ENCODE data around the gene ING5. TPM values are rescaled to one million over a fixed set of nuclear protein-coding genes. Genes with fewer than 3 reads are reported as not detected.

Gene ING5
- total RNA-seq, 2 experiments from 2014 or later = 65.4 to 90.9 TPM

- H3K4me3 ChIP-seq (ENCODE audit: low read depth, low read length, poor library complexity, severe bottlenecking) = peak overlapping the region; percentile 94
- H4K20me1 ChIP-seq (ENCODE audit: insufficient read depth, low read length) = peaks cover 5% of the 10 kb centered on the region; the same call in 1 of the 2 replicates
- peaks cover 4% of the 10 kb centered on the region; the same call in 1 of the 2 replicates for H3K9me3 ChIP-seq (ENCODE audit: low read length)
- CTCF ChIA-PET (ENCODE audit: unreplicated experiment) = no interaction called here
- H3K4me1 ChIP-seq (ENCODE audit: insufficient read depth, low read length, poor library complexity, severe bottlenecking) = peaks cover 23% of the 10 kb centered on the region
- peak; percentile 97 for DNase-seq (ENCODE audit: low spot score)
- peak overlapping the region; percentile 92 for H3K27ac ChIP-seq (ENCODE audit: low read depth, low read length, poor library complexity, severe bottlenecking)
- H3K36me3 ChIP-seq (ENCODE audit: insufficient read depth, low read length) = peaks cover 26% of the 10 kb centered on the region
- intact Hi-C loops (cut with micrococcal nuclease; ENCODE audit: unreplicated experiment) = loop anchor here (1.0 to 5.0 kb wide), 4 partner anchors 15 to 1139 kb away; partner anchors contain the start of genes DTYMK, DUSP28, HDLBP and SEPTIN2
- H3K9me2 ChIP-seq (ENCODE audit: insufficient read depth, low read length) = no peaks in the 10 kb centered on the region
- BruUV-seq (replicated peaks) = no TSS peak
- H3K4me2 ChIP-seq (ENCODE audit: low read length) = peak overlapping the region; percentile 76
- H3K79me2 ChIP-seq (ENCODE audit: insufficient read depth, low read depth, low read length) = peaks cover 20% of the 10 kb centered on the region
- POLR2A ChIA-PET = interaction anchor here (1.0 to 6.7 kb wide), 2 partner anchors 13 to 33 kb away, joined by 3 to 46 read pairs; partner anchors contain the start of genes D2HGDH and DTYMK
- TF ChIP-seq CTCF (conservative IDR thresholded peaks at IDR 0.05; ENCODE audit: low read length) (peak; percentile 64), EZH2phosphoT487 (IDR thresholded peaks at IDR 0.05; ENCODE audit: borderline replicate concordance, low read depth, low read length) (no peak)
- no peak overlapping the region for H2AFZ ChIP-seq (ENCODE audit: low read length)
Observed at GRCh38 chr2:241701149-241701398, 765 bp upstream of the ING5 start.

DNA sequence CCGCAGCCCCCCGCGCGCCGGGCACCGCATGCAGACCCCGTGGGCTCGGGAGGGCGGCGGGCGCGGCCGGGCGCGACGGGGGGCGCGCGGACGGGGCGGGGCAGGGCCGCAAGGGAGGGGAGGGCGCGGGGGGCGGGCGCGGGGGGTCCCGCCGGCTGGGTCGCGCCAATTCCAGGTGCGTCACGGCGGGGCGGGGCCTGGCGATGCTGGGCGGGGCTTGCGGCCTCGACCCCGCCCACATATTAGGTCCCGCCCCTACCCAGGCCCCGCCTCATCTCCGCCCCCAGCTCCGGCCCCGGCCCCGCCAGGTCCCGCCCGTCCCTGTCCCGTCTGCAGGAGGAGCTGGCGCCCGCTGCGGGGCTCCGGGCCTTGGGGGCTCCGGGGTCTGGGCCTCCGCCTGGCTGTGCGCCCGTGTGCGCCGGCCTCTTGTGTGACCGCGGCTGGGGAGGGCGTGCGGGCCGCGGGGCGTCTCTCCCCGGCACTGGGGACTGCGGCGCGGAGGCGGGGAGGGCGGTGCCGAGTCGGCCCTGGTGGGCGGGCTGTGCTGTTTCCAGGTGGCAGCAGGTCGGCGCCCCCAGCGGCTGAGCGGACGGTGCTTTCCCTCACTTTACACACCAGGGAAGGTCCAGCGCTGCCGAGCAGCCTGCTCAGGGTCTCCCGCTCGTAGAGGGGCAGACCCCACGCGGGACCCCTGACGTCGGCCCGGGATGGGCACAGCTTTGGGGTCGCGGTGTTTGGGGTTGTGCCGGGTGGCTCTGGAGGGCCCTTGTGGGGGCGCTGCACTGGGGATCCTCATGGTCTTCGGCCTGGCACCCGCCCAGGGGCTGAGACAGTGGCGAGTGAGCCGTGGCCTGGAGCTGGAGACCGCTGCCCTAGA is 554 bp downstream of the ING5 start:
- ChIA-PET CTCF (ENCODE audit: unreplicated experiment) (interaction anchor here (0.6 to 1.2 kb wide), 5 partner anchors 9 to 176 kb away, joined by 3 to 15 read pairs (median 6); no protein-coding TSS in a partner anchor), POLR2A (interaction anchor here (0.6 to 6.7 kb wide), 3 partner anchors 15 to 307 kb away, joined by 3 to 46 read pairs (median 5); partner anchors contain the start of gene DTYMK)
- peaks cover 5% of the 10 kb centered on the region; the same call in 1 of the 2 replicates for H4K20me1 ChIP-seq (ENCODE audit: insufficient read depth, low read length)
- intact Hi-C loops (cut with micrococcal nuclease; ENCODE audit: unreplicated experiment) = loop anchor here (1.0 to 5.0 kb wide), 3 partner anchors 32 to 1140 kb away; partner anchors contain the start of genes D2HGDH, DUSP28, HDLBP and SEPTIN2
- peak; percentile 90 for DNase-seq (ENCODE audit: low spot score)
- peaks cover 20% of the 10 kb centered on the region for H3K79me2 ChIP-seq (ENCODE audit: insufficient read depth, low read depth, low read length)
- H3K36me3 ChIP-seq (ENCODE audit: insufficient read depth, low read length) = peaks cover 38% of the 10 kb centered on the region
- H3K4me1 ChIP-seq (ENCODE audit: insufficient read depth, low read length, poor library complexity, severe bottlenecking) = peaks cover 23% of the 10 kb centered on the region
- peaks cover 12% of the 10 kb centered on the region for H3K9me3 ChIP-seq (ENCODE audit: low read length)
- H3K4me3 ChIP-seq (ENCODE audit: low read depth, low read length, poor library complexity, severe bottlenecking) = peak overlapping the region; percentile 94
- BruUV-seq (replicated peaks) = no TSS peak
- TF ChIP-seq EZH2phosphoT487 (IDR thresholded peaks at IDR 0.05; ENCODE audit: borderline replicate concordance, low read depth, low read length) (no peak), CTCF (conservative IDR thresholded peaks at IDR 0.05; ENCODE audit: low read length) (peak; percentile 78)
- no peaks in the 10 kb centered on the region for H3K9me2 ChIP-seq (ENCODE audit: insufficient read depth, low read length)
- peak overlapping the region; percentile 92 for H3K27ac ChIP-seq (ENCODE audit: low read depth, low read length, poor library complexity, severe bottlenecking)
- H3K4me2 ChIP-seq (ENCODE audit: low read length) = peak overlapping the region; percentile 99
- H2AFZ ChIP-seq (ENCODE audit: low read length) = no peak overlapping the region

Measured in OCI-LY7 (cell line).